GM18498 (cell line): ENCODE measurements around the gene SETMAR.
A peak's percentile ranks its signal among the peaks of the same experiment; 100 is the strongest.
"Not testable (repeated sequence)": the region's sequence is repeated elsewhere in the genome, so short reads cannot be mapped to it uniquely, and the experiment has no call there.

ENCODE experiments used
- ATAC-seq: cut with Tn5 transposase; IDR thresholded peaks from one replicate; pipeline ENCODE4 v1.9.1; 2021; ENCODE audit warnings: mild to moderate bottlenecking, moderate library complexity; ENCODE audit not compliant: unreplicated experiment

Gene SETMAR

DNA sequence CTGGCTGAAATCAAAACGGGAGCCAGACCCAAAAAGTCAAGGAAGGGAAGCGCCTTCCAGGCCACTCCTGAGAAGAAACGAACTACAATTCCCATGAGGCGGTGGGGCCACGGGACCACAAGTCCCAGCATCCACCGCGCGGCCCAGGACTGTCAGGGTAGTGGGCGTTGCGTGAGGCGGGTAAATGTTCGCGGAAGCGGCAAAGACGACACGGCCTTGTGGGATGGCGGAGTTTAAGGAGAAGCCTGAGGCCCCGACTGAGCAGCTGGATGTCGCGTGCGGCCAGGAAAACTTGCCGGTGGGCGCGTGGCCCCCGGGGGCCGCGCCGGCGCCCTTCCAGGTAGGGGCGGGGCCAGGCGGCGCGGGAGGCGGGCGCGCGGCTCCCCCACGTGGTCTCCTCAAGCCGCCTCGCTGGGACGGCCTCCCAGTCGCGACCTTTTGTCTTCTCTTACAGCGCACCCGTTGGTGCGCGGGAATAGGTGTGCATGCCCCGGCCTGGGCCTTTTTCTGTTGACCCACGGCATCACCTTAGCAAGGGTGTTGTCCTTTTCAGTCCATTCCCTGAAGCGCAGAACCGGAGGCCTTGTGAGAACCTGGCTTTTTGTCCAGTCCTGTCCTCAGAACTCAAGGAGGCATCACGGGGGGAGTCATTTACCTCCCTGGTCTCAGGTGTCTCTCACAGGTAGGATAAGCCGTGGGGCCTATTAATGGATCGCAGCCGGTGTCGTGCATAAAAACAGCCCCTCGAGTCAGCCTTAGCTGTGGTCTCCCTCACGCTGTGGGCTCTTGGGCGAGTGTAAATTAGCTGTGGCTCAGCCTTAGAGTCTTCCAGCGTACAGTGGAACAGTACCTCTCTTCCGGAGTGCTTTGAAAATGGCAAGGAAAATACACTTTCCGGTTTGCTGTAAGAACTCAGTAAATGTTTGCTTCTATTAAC, at the start of gene SETMAR:
Gene SETMAR, plus strand, starts transcription at position 183 of the 937 bp plus-strand sequence. Its CDS starts 2 bp downstream, at position 185.
- peak; percentile 99 for ATAC-seq

DNA sequence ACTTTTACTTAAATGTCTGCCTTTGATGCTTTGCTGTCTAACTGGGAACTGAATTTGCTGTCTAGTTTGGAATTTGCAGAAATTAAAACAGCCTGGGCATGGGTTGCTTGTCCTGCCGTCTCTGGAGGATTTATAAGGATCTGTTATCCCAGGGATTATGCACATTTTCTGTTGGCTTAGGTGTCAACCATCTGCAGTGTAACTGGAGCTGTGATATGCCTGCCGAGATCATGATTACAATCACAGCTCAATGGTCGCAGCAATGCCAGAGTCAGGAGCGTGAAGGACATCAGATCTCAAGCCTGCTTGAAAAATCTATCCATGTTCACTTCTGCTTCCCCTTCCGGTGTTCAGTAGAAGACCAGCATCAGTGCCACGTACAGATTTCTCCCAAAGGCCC, 41.8 kb upstream of the SETMAR start:
- no peak for ATAC-seq

DNA sequence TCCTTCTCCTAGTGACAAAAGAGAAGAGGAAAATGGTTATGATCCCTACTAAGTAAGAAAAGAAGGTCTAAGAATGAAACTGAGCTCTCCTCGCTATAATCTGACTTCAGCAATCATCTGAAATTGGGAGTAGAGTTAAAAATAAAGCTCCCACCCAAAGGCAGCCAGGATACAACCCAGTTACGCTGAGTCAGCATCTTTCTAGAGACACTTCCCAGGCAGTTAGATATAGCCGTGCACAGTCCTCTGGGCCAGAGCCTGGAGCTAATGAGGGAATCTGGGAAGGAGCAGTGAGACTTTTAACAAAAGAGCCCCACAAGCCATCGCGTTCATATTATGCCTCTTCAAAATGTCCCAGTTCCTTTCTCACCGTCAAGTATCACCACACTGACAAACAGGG, 39.1 kb upstream of the SETMAR start:
- ATAC-seq: no peak

DNA sequence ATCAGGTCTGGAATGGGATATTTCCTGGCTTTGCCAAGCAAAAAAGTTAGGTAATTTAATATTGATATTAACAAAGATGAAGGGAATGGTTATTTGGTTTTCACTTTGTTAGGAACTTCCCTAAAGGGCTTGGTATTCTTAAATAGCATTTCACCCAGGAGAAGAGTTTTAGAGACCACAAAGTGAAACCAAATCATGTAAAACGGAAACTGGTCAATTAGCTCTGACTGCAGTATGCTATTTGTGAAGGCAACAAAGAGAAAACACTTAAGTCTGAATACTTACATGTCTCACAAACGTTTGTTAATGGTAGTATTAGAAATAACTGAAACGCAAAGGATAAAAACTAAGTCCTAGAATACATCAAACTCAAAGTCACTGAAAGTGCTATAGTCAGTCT, 32.4 kb upstream of the SETMAR start:
- ATAC-seq: peak; percentile 82

DNA sequence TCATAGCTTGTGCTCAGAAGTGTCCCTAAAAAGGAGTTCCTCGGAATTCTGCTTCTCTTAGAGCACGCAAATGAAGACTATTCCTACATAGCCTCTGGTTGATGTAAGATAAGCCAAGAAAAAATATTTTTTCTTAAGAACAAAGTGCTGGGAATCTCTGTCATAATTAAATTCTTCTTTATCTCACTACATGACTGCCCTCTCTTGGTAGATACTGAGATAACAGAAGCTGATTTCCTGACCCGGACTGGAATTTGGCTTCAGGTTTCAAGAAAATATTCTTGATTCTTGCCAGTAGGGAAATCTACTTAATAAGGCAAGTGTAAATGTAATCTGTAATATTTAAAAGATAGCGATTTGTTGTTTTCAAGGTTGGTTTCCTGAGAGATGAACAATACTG, 31.3 kb upstream of the SETMAR start:
- ATAC-seq: no peak

DNA sequence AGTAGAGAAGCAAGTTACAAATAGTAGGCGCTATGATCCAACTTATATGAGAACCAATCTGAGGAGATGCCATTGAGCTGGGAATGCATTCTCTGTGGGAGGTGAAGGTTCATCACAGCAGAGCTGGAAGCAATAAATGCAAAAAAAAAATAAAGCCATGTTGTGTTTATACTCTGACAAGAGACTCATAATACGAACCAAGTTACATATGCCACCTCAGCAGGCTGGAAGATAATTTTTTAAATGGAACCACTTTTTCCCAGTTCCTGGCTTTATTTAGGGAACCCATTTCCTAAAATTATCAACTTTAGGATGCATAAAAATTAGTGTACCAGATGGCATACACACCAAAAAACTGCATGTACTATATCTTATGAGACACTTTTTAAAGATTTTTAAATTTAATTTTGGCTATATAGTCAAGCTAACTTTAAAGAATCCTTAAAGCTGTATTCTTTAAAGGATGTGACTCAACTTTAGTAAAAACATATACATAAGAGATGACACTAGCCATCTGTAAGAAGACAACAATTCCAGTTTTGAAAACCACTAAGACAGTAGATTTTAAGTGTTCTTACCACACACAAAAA, 23.6 kb upstream of the SETMAR start:
- no peak for ATAC-seq

DNA sequence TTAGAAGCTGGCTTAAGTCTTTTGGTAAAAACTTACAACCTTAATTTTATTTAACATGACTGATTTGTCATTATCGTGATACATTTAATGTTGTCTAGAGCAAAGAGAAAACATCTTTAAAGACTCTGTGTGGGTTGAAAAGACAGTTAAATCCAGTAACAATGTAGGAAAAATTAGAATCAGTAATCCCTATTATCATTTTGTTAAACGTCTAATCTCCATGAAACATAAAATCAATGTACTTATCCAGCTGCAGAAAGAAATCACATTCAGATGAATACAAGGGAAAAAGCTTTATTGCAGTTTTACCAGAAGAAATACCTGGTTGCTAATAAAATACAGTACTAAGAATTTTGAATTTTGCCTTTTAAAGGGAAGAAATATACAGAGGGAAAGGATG, 21.2 kb upstream of the SETMAR start:
- no peak for ATAC-seq

DNA sequence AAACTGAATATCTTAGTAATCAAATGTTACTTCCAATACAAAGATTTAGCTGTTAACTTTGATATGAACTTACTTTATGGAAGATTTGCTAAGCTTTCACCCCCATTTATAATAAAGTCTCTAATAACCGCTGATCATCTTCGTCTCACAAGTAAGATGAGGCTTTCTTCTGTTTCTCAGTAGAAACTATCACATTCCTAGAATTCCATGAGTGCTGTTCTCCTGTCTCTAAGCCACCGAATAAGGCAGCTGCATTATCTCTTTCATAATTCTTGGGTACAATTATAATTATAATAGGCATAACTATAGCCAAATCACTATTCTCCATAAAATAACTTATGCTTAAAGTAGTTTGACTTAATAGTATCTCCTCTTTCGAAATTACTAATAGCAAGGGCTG, 18.3 kb upstream of the SETMAR start:
- no peak for ATAC-seq

DNA sequence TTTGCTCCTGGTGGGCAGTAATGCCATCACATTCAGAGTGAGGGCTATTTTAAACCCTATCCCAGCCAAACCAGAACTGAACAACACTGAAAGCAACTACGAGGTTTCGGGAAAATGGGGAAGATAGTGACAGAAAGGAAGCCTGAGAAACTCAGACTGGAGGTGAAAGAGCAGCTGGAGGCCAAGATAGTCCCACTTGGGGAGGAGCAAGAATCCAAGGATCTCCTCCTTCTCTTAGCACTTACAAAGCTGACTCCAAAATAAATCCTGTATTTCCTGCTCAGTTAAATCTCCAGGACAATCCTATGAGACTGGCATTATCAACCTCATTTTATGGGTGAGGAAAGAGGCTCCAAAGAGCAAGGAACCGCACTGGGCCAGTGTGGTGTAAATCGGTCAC, 14.1 kb upstream of the SETMAR start:
- no peak for ATAC-seq

DNA sequence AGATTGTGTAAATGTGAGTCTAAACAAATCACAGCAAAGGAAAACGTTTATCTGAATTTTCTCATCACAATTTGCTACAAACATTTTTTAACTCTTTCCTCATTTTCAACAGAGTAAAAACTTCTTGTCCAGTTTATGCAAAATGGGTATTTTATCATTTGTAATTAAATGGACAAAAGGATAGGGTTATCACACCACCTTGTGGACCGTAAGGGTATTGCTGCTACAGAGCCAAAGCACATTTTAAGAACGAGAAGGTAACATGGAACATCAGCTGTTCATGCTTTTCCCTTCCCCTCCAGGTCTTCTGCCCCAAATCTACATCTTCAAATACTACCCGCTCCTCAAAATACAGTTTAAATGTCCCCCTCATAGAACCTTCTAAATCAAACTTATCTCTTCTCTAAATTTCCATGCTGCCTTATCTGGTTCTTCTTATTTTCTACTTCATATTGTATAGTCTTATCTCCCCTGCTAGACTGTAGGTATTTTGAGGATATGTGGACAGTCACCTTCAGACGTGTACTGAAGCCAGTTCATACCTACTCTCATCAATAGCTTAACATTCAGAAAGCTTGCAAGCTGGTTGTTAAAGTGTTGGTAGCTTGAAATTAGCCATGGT, 12.8 kb upstream of the SETMAR start:
- no peak for ATAC-seq

DNA sequence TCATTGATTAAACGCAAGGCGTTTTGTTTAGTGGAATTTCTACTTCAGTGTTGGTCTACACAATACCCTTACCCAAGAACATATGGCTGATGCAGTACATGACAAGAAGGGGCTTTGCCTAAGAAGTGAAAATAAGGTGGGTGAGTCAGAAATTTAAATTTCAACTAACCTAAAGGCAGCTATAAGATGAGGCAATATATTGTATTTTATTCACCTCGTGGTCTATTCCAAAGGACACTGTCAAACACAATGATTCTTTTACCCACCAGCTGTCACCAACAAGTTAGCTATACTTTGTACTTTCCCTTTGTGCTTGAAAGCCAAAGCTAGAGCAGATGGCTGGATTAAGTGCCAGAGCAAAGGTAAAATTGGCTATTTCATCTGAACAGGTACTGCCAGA, 10.9 kb upstream of the SETMAR start:
- ATAC-seq: no peak

DNA sequence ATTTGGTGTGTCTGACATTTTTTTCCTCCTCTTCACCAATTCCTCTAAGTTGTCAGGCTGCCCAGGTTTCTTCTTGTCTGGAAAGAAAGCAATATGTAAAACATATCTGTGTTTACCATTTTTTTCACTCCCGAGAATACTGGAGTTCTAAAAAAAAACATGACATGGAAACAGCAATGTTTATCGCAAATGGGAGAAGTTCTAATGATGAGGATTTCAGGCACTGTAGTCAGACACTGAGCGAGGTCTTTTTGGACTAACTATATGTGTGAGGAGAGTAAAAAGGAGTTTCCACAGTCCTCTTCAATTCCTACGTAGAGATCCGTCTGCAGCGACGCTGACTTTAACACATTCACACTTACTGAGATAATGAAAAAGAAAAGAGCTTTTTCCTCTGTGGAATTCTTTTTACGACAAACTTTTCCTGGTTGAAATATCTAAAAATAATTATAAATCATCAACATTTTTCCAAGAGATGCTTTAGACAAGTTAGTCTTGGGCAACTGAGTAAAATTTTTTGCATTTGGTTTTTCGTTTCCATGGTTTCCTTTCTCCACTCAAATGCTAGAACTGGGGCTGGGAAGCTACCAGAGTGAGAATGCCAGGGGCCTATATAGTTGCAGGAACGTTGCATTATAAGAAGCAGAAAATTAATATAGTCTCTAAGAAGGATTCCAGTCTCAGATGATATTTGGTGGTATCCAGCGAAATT, 8.4 kb upstream of the SETMAR start:
- no peak for ATAC-seq

DNA sequence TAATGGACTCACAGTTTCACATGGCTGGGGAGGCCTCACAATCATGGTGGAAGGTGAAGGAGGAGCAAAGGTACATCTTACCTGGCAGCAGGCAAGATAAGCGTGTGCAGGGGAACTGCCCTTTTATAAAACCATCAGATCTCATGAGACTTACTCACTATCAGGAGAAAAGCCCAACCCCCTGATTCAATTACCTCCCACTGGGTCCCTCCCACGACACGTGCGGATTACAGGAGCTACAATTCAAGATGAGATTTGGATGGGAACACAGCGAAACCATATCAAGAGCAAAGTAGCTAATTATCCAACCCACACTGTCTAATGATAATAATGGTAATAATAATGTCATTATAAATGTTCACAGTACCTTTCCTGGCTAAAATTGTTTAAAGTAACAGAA, 6.7 kb upstream of the SETMAR start:
- not testable (repeated sequence) for ATAC-seq

DNA sequence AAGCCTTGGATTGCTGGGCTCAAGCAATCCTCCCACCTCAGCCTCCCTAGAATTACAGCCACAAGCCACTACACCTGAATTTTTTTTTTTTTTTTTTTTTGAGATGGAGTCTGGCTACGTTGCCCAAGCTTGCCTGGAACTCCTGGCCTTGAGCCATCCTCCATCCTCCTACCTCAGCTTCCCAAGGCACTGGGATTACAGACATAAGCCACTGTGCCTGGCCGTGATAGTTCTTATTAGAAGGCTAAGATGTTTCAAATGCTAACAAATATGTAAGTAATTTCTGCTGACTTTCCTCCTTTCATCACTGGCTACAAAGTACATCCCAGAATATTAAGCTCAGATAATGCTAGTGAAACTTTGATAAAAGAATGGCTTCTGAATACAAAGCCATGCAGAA, 5.7 kb upstream of the SETMAR start:
- no peak for ATAC-seq

DNA sequence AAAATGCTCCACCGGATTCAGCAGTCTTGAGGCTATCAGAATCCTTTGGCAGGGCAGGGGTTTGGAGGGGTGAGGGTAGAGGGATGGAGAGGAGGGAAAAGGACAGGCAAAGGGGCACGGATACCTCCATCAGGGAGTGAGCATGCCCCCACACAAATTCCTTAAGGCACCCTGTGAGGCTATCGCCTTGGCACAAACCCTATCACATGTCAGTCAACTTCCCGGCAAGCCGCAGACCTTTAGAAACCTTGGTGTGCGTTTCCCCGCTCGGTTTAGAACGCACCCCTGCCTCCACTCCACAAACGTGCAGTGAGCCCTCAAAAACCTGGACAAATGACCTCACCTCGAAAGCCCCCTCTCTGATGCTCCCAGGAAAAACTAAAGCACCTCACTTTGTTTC, 422 bp upstream of the SETMAR start:
- no peak for ATAC-seq

DNA sequence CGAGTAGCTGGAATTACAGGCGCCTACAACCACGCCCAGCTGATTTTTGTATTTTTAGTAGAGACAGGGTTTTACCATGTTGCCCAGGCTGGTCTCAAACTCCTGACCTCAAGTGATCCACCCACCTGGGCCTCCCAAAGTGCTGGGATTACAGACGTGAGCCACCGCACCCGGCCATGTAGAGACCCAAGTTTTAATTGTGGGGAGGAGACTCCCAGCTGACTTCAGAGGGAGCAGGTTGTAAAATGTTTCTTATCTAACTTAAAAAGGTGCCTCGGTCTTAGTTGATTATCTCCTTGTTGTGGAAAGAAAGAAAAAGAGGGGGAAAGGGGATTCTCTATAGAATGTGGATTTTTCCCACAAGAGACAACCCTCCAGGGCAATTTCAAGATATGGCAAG, 2.0 kb downstream of the SETMAR start:
- not testable (repeated sequence) for ATAC-seq

DNA sequence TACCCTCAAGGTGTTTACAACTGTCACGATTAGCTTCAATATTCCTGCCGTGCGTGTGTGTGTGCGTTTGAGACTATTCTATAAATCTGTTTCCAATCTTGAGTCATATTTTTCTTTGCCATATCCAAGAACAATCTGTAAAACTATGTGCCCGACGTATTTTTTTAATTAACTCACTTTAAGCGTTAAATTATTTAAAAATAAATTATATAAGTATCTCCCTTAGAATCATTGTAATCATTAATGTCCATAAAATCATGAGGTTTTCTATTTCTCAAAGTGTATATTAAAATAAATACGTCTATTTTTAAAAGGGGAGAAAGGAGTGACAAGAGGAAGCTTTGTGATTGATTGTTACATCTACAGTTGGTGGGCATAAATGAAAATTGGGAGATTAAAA, 2.9 kb downstream of the SETMAR start:
- ATAC-seq: no peak

DNA sequence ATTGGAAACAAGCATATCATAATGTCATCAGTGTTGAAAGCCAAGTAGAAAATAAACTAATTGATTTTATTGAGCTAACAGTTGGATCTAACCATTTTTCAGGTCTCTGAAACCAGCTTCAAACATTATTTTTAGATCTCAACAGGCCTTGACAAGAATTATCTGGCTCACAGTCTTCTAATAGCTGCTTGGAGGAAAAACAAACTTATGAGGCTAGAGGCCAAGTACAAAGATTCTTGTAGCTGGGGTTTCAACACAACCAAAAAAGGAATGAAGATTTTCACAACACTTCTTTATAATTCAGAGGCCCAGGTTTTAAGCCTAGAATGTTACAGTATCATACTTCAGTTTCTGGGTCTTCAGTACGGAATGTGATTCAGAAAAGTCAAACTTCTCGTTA, 3.7 kb downstream of the SETMAR start:
- no peak for ATAC-seq

DNA sequence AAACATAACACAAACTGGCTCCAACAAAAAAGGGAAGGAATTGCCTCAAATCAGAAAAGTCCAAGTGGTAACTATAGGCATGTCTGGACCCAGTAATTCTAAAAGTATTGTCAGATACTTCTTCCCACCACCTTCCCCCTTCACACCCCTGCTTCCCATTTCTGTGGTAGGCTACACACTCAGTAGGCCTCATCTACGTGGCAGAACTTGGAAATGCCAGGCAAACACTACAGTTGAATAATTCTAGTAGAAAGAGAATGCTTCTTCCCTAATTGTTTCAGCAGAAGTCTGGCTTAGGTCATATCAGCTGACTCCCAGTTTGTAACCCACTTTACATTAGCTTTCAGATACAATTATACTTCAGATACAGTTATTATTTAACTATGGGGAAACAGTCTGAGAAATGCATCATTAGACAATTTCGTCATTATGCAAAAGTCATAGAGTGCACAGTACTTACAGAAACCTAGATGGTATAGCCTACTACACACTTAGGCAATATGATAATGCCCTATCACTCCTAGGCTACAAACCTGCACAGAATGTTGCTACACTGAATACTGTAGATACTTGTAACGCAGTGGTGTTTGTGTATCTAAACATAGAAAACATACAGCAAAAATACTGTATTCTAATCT, 6.4 kb downstream of the SETMAR start:
- no peak for ATAC-seq

DNA sequence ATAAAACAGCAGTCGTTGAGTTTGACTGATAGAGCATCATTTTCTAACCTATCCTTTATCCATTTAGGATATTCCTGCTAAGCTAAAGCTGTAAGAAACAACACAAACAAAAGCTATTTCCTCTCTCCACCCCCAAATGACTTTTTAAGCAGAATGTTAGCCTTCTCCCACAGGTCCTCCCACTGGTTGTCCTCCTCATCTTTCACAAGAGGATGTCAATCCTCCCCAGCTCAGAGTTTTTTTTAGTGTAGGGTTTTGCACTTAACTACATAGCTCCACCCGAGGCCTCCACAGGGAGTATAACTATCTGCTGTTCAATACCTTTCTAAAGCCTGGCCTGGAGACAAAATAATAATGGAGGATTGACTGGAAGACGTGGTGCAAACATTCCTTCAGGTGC, 7.8 kb downstream of the SETMAR start:
- ATAC-seq: no peak

DNA sequence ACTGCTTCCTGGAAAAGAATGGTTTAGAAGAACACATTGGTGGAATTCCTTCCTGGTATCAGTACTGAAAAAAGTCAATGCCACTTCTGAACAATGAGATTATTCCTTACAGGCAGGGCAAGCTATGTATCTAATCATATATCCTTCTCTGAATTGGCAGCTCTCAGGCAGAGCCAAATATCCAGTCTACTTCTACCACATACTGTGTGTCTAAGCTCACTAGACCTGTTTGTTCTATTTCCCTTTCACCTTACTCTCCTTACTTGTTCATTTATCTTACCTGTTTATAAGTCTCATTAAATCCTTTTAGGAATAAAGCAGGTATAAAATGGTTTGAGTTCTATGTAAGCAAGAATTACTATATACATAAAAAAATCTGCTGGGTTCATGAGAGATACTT, 8.3 kb downstream of the SETMAR start:
- ATAC-seq: no peak
